Bronchial epithelial cell (primary cell): Measurements from ENCODE around the gene RBFOX2. TPM values are rescaled to one million over a fixed set of nuclear protein-coding genes. Genes with fewer than 3 reads are reported as not detected.

Experiments used
- DNase-seq: peaks from one replicate; pipeline ENCODE4 v3.0.0-alpha.2; 2010; ENCODE audit warnings: low read depth
- FAIRE-seq: peaks from 2 replicates; lab custom pipeline; 2011; peaks lifted over from hg19 to GRCh38; lab: Jason Lieb, UNC
- H3K27me3 ChIP-seq: 2 replicates; pipeline ENCODE4 v1.5.1; 2011; ENCODE audit warnings: low read length; ENCODE audit not compliant: control insufficient read depth, insufficient read depth
- H3K36me3 ChIP-seq: 2 replicates; pipeline ENCODE4 v1.5.1; 2011; ENCODE audit warnings: low read length; ENCODE audit not compliant: control insufficient read depth, insufficient read depth
- H3K4me3 ChIP-seq: 2 replicates; pipeline ENCODE4 v1.5.1; 2011; ENCODE audit warnings: mild to moderate bottlenecking, low read depth, low read length, control low read depth
- total RNA-seq: library from RNA; depleted of rRNA; stranded (reverse); fragments of >200 nt; gene quantifications from 2 replicates; pipeline ENCODE4 v1.2.1, GENCODE V29; 2014
- TF ChIP-seq, protein P1 (sequence below): IDR thresholded peaks from 2 replicates; pipeline ENCODE4 v1.5.1; 2011; ENCODE audit warnings: mild to moderate bottlenecking, moderate library complexity, low read length, control low read depth, inconsistent platforms; ENCODE audit not compliant: insufficient read depth, severe bottlenecking

RBFOX2 gene
- total RNA-seq, 1 donor from 2014 or later, result 69.5 TPM

DNA sequence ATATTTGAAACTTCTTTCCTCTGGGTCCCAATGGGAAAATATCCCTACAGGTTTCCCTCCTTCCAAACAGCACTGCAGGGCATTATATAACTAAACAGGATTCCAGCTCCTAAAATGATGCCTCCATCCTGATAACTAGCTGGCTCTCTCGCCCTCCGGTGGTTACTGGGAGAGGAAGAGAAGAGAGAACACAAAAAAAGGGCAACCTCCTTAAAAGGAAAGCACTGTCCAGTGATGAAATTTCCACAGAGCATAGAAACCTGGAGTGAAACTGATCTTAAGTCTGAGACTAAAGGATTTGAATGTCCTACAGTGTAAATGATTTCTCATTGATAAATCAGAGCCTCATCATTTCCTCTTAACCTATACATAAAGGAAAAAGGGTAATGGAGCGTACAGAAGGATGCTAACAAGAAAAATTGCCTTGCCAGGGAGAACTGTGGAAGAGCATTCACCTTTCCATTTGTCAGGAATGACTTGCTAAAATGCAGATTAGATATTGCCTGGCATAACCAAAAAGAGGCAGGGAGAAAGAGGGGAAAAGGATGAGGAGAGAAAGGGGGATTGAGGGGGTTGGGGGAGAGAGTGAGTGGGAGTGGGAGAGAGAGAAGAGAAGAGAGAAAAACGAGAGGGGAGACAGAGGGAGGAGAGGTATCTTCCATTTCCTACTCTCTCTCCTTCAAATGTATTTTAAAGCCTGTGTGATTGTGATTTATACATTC lies 189.6 kb downstream of the RBFOX2 start:
- TF ChIP-seq, protein P1, sequence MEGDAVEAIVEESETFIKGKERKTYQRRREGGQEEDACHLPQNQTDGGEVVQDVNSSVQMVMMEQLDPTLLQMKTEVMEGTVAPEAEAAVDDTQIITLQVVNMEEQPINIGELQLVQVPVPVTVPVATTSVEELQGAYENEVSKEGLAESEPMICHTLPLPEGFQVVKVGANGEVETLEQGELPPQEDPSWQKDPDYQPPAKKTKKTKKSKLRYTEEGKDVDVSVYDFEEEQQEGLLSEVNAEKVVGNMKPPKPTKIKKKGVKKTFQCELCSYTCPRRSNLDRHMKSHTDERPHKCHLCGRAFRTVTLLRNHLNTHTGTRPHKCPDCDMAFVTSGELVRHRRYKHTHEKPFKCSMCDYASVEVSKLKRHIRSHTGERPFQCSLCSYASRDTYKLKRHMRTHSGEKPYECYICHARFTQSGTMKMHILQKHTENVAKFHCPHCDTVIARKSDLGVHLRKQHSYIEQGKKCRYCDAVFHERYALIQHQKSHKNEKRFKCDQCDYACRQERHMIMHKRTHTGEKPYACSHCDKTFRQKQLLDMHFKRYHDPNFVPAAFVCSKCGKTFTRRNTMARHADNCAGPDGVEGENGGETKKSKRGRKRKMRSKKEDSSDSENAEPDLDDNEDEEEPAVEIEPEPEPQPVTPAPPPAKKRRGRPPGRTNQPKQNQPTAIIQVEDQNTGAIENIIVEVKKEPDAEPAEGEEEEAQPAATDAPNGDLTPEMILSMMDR, result peak; percentile 31
- Histone ChIP-seq H3K4me3 (peak overlapping the region; percentile 53), H3K27me3 (no peaks in the 10 kb centered on the region), H3K36me3 (no peaks in the 10 kb centered on the region)
- peak; percentile 64 for DNase-seq
- FAIRE-seq, result no peak

DNA sequence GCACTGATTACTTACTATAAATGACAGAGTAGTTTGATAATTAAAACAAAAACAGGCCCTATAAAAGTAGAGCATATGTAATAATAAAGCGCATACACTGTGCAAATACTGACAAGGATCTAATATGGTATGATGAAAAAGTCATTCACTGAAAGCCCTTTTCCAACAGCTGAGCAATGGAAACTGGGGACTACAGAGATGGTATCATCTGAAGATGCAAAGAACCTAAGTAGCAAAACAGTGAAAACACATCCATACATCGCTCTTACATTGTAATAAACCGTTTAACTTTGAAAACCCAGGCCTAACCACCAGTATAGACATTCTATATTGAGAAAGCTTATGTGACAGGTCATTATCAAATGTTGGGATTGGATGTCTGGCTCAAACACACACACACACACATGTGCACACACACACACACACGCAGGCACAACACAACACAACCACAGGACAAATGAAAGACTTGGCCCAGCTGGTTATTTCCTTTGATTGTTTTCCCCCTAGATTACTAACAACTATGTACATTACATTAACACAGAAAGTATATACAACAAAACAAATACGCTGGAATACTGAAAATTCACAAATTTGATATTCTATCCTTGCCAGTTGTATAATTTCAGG lies 191.4 kb downstream of the RBFOX2 start:
- FAIRE-seq (no peak), DNase-seq (no peak)
- no peaks in the 10 kb centered on the region for H3K27me3 ChIP-seq
- H3K4me3 ChIP-seq, result no peak overlapping the region
- TF ChIP-seq, protein P1, result no peak
- H3K36me3 ChIP-seq, result no peaks in the 10 kb centered on the region

DNA sequence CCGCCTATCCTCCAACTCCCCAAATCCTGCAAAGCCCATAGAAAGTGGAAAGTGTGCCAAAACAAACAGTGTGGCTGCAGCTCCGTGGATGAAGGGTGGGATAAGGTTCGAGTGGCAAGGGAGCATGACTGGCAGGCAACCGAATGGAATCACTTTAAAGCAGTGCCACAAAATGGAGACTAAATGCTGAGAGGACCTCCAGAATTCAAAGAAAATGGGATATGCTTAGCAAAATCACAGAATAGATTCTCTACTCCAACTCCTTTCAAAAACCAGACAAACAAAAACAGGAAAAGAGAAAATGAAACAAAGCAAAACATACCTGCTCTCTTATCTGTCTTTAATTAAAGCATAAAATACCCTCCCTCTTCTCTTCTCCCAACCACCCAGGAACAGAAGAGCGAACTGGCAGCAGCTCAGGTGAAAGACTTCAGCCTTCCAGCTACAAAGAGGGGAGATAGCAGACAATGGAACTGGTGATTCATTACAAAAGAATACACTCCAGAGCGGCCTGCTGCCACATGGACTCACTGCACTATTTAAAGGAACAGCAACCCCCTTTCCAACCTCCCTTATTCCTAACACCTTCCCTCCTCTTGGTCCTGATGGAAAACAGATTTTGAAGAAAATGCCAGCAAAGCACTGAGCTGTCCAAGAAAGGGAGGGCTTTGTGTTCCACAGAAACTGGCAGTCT lies 192.5 kb downstream of the RBFOX2 start:
- peak; percentile 86 for DNase-seq
- Histone ChIP-seq H3K36me3 (no peaks in the 10 kb centered on the region), H3K4me3 (peak overlapping the region; percentile 32), H3K27me3 (no peaks in the 10 kb centered on the region)
- peak; percentile 75 for FAIRE-seq
- TF ChIP-seq, protein P1, result no peak

DNA sequence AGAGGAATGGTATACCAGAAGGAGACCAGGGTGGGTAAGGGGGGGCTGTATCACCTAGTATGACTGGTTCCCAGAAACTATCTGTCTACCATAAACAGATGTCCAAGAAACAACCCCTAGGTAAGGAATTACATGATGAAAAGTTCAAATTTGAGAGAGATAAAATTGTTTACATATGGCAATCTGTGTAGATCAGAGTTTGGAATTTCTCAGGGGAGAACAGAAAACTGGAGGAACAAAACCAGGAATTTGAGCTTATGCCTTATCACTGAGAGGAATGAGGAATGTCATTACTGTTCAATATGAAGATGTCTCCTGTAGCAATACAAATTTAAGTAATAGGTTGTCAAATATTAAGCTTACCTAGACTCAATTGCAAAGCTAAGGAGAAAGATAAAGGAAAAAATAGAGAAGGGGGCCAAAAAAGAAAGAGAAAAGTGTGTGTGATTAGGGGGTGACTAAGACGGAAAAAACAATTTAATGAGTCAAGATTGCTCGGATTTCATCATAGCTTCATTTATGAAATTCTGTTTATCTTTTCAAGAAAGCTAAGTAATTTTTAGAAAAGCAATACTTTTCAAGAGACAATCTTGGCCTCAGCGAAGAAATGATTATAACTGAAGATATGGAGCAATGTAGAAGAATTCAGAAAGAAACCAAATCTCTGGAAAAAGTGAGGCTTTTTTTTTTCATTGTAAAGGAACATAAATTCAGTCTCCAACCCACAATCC lies 193.2 kb downstream of the RBFOX2 start:
- DNase-seq, result peak; percentile 82
- no peak for FAIRE-seq
- Histone ChIP-seq H3K4me3 (peak overlapping the region; percentile 32), H3K27me3 (no peaks in the 10 kb centered on the region), H3K36me3 (no peaks in the 10 kb centered on the region)
- TF ChIP-seq, protein P1, result no peak

DNA sequence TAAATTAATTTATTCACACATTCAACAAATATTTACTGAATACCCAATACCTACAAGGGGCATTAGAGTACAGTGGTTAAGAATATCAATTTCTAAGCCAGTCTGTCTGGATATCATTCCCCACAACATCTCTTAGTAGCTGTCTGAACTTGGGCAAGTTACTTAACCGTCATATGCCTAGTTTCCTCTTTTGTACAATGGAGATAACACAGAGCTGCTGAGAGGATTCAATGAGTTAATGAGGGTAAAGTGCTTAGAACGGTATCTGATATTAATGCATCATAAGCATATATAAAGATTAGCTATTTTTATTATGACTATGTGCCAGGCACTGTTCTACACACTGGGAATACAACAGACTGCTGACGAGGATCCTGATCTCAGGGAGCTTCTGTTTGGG lies 194.6 kb downstream of the RBFOX2 start:
- H3K4me3 ChIP-seq, result no peak overlapping the region
- no peak for FAIRE-seq
- TF ChIP-seq, protein P1, result no peak
- peaks cover 2% of the 10 kb centered on the region for H3K36me3 ChIP-seq
- no peaks in the 10 kb centered on the region for H3K27me3 ChIP-seq
- no peak for DNase-seq
